Fibroblast of lung (primary cell): ENCODE measurements around the gene C12orf54. TPM values are rescaled to one million over a fixed set of nuclear protein-coding genes. Genes with fewer than 3 reads are reported as not detected.
"Not testable (repeated sequence)": the region's sequence is repeated elsewhere in the genome, so short reads cannot be mapped to it uniquely, and the experiment has no call there.

Experiments used
- DNase-seq, 2 donors: peaks; one replicate each; pipeline versions ENCODE4 v3.0.0 to v3.0.0-alpha.2; 2010; ENCODE audit warnings: low read depth in 2 of 2
- H2AFZ ChIP-seq: 2 replicates; pipeline ENCODE4 v1.5.1; 2012; ENCODE audit warnings: low read length, control low read depth, inconsistent platforms
- H3K27ac ChIP-seq: 2 replicates; pipeline ENCODE4 v1.5.1; 2011; ENCODE audit warnings: low read length, control low read depth; ENCODE audit not compliant: insufficient read depth
- H3K27me3 ChIP-seq: 2 replicates; pipeline ENCODE4 v1.5.1; 2011; ENCODE audit warnings: mild to moderate bottlenecking, low read length; ENCODE audit not compliant: control insufficient read depth, insufficient read depth
- H3K36me3 ChIP-seq: 2 replicates; pipeline ENCODE4 v1.5.1; 2011; ENCODE audit warnings: low read length; ENCODE audit not compliant: control insufficient read depth, insufficient read depth
- H3K4me1 ChIP-seq: 2 replicates; pipeline ENCODE4 v1.5.1; 2011; ENCODE audit warnings: low read length; ENCODE audit not compliant: control insufficient read depth, insufficient read depth; ENCODE audit errors: extremely low read depth
- H3K4me2 ChIP-seq: 2 replicates; pipeline ENCODE4 v1.5.1; 2011; ENCODE audit warnings: low read length, control low read depth; ENCODE audit not compliant: insufficient read depth; ENCODE audit errors: extremely low read depth
- H3K4me3 ChIP-seq, 4 experiments: fragments of 200-600 bp in 1 of 4; sonication (generic) in 1 of 4; replicated peaks in 1 of 4; 2 replicates each; pipeline ENCODE4 v1.5.1; 2011 to 2016; ENCODE audit warnings: low read length in 4 of 4, low read depth in 3 of 4, mild to moderate bottlenecking in 3 of 4, control low read depth in 2 of 4, inconsistent platforms in 1 of 4, mixed read lengths in 1 of 4; ENCODE audit not compliant: insufficient read depth in 1 of 4; ENCODE audit errors: control extremely low read depth in 1 of 4
- H3K79me2 ChIP-seq: 2 replicates; pipeline ENCODE4 v1.5.1; 2012; ENCODE audit warnings: mild to moderate bottlenecking, low read length, inconsistent platforms; ENCODE audit not compliant: control insufficient read depth, insufficient read depth
- H3K9ac ChIP-seq: 2 replicates; pipeline ENCODE4 v1.5.1; 2011; ENCODE audit warnings: mild to moderate bottlenecking, low read length, control low read depth; ENCODE audit not compliant: insufficient read depth
- H3K9me3 ChIP-seq: 2 replicates; pipeline ENCODE4 v1.5.1; 2012; ENCODE audit warnings: low read depth, low read length; ENCODE audit not compliant: control insufficient read depth, insufficient read depth
- H4K20me1 ChIP-seq: 2 replicates; pipeline ENCODE4 v1.5.1; 2011; ENCODE audit warnings: low read length; ENCODE audit not compliant: control insufficient read depth, insufficient read depth; ENCODE audit errors: extremely low read depth
- CTCF ChIP-seq, 2 donors: IDR thresholded peaks in 1 of 2; conservative IDR thresholded peaks in 1 of 2; 1 replicate in 1 of 2; 2 replicates in 1 of 2; pipeline ENCODE4 v1.5.1; 2011 to 2012; ENCODE audit warnings: low read length in 2 of 2, control low read depth in 1 of 2, inconsistent platforms in 1 of 2, low read depth in 1 of 2, mild to moderate bottlenecking in 1 of 2
- EZH2 ChIP-seq: IDR thresholded peaks from 2 replicates; pipeline ENCODE4 v1.5.1; 2012; ENCODE audit warnings: low read length, control low read depth, mild to moderate bottlenecking; ENCODE audit errors: missing control alignments
- polyA plus RNA-seq, 2 donors: library from polyadenylated mRNA; depleted of rRNA in 1 of 2; stranded (reverse) in 1 of 2; unstranded in 1 of 2; fragments of >200 nt; gene quantifications; 2 replicates each; pipeline ENCODE4 v1.2.1, GENCODE V29; 2011 to 2012; ENCODE audit warnings: missing spikeins in 1 of 2
- total RNA-seq: library from RNA; depleted of rRNA; stranded (reverse); fragments of >200 nt; gene quantifications from 2 replicates; pipeline ENCODE4 v1.2.1, GENCODE V29; 2014

Gene C12orf54
- total and polyA plus RNA-seq, 2 donors (not counting 1 experiment from before 2014, with no cell fraction given): not detected

DNA sequence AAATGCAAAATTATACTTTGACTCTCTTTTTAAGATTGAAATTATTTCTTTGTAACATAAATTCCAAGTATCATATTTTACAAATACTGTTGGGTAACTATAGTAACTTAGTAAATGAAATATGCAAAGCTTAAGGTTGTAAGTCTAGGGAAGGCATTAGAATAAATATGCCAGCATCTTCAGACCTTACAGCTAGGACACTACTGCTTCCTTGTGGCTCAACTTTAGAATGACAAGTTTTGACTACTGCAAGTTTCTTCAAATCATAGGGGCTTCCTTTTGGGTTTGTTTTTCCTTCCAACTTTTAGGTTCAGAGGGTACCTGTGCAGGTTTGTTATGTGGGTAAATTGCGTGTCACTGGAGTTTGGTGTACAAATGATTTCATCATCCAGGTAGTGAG lies 27.6 kb upstream of the C12orf54 start:
- Histone ChIP-seq H3K9me3 (no peaks in the 10 kb centered on the region), H2AFZ (no peak overlapping the region), H3K36me3 (no peaks in the 10 kb centered on the region), H4K20me1 (no peaks in the 10 kb centered on the region), H3K79me2 (no peaks in the 10 kb centered on the region), H3K27me3 (peaks cover under 1% of the 10 kb centered on the region), H3K4me1 (no peaks in the 10 kb centered on the region), H3K27ac (no peak overlapping the region), H3K4me3 (no peak overlapping the region), H3K4me2 (no peak overlapping the region), H3K9ac (no peak overlapping the region)
- DNase-seq: peak in 1 of 2 donors; percentile 19
- TF ChIP-seq CTCF (conservative IDR thresholded peaks at IDR 0.05 in 1 of 2, IDR thresholded peaks at IDR 0.05 in 1 of 2; ENCODE audit: low read depth in 1 of 2, low read length in 2 of 2) (peak; percentile 4 to 9), EZH2 (no peak)

DNA sequence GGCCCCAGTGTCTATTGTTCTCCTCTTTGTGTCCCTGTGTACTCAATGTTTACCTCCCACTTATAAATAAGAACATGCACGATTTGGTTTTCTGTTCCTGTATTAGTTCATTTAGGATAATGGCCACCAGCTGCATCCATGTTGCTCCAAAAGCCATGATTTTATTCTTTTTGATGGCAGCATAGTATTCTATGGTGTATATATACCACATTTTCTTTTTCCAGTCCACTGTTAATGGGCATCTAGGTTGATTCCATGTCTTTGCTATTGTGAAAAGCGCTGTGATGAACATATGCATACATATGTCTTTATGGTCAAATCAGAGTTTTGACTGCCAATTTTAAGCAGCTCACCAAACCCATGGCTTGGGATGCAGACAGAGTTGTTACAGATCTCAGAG lies 27.2 kb upstream of the C12orf54 start:
- H3K9ac ChIP-seq: no peak overlapping the region
- no peak overlapping the region for H3K4me3 ChIP-seq
- H3K27me3 ChIP-seq: peaks cover 3% of the 10 kb centered on the region
- no peaks in the 10 kb centered on the region for H3K79me2 ChIP-seq
- no peak overlapping the region for H3K4me2 ChIP-seq
- DNase-seq: no peak
- H3K9me3 ChIP-seq: no peaks in the 10 kb centered on the region
- H4K20me1 ChIP-seq: no peaks in the 10 kb centered on the region
- no peaks in the 10 kb centered on the region for H3K36me3 ChIP-seq
- no peak overlapping the region for H3K27ac ChIP-seq
- H3K4me1 ChIP-seq: no peaks in the 10 kb centered on the region
- no peak overlapping the region for H2AFZ ChIP-seq
- no peak for TF ChIP-seq CTCF (conservative IDR thresholded peaks at IDR 0.05 in 1 of 2, IDR thresholded peaks at IDR 0.05 in 1 of 2; ENCODE audit: low read depth in 1 of 2, low read length in 2 of 2)
- TF ChIP-seq EZH2: no peak

- no peak for DNase-seq
- H3K4me2 ChIP-seq: no peak overlapping the region
Measured at GRCh38 chr12:48459259-48459658, 23.0 kb upstream of the C12orf54 start.

GRCh38 chr12:48469027-48469426 lies 13.3 kb upstream of the C12orf54 start:
- H3K27ac ChIP-seq, H4K20me1 ChIP-seq, H3K36me3 ChIP-seq, H3K4me3 ChIP-seq, DNase-seq, H3K9me3 ChIP-seq, H3K79me2 ChIP-seq, H3K4me1 ChIP-seq, H3K4me2 ChIP-seq, H2AFZ ChIP-seq, H3K9ac ChIP-seq, H3K27me3 ChIP-seq: not testable (repeated sequence)

More at GRCh38 chr12:48459259-48459658, 23.0 kb upstream of the C12orf54 start:
- H3K79me2 ChIP-seq: no peaks in the 10 kb centered on the region
- no peak overlapping the region for H3K4me3 ChIP-seq
- H3K27me3 ChIP-seq: peaks cover 3% of the 10 kb centered on the region
- no peak overlapping the region for H2AFZ ChIP-seq
- H3K9ac ChIP-seq: no peak overlapping the region
- H3K27ac ChIP-seq: no peak overlapping the region
- no peak for TF ChIP-seq EZH2
- TF ChIP-seq CTCF (conservative IDR thresholded peaks at IDR 0.05 in 1 of 2, IDR thresholded peaks at IDR 0.05 in 1 of 2; ENCODE audit: low read depth in 1 of 2, low read length in 2 of 2): no peak
- H3K4me1 ChIP-seq: no peaks in the 10 kb centered on the region
- H4K20me1 ChIP-seq: no peaks in the 10 kb centered on the region
- no peaks in the 10 kb centered on the region for H3K36me3 ChIP-seq
- no peaks in the 10 kb centered on the region for H3K9me3 ChIP-seq
